HG03064 (cell line): ENCODE data around the gene CYP2S1.
"Not testable (repeated sequence)": the region's sequence is repeated elsewhere in the genome, so short reads cannot be mapped to it uniquely, and the experiment has no call there.

Experiments
- ATAC-seq: cut with Tn5 transposase; IDR thresholded peaks from one replicate; pipeline ENCODE4 v1.9.1; 2021; ENCODE audit warnings: low read depth; ENCODE audit not compliant: unreplicated experiment

CYP2S1 gene

GRCh38 chr19:41225238-41226052, 32.4 kb downstream of the CYP2S1 start:
- no peak for ATAC-seq

- no peak for ATAC-seq
These were observed 33.2 kb downstream of the CYP2S1 start for GRCh38 chr19:41226053-41226873.

- ATAC-seq: no peak
These were observed 33.9 kb downstream of the CYP2S1 start for GRCh38 chr19:41226874-41227390.

GRCh38 chr19:41228486-41228885, 35.5 kb downstream of the CYP2S1 start:
- no peak for ATAC-seq

GRCh38 chr19:41229338-41229737, 36.3 kb downstream of the CYP2S1 start:
- not testable (repeated sequence) for ATAC-seq

- no peak for ATAC-seq
These were observed 37.2 kb downstream of the CYP2S1 start for GRCh38 chr19:41230067-41230857.

- no peak for ATAC-seq
These were observed 39.7 kb downstream of the CYP2S1 start for GRCh38 chr19:41232686-41233085.

GRCh38 chr19:41233748-41234240, 40.8 kb downstream of the CYP2S1 start:
- no peak for ATAC-seq

GRCh38 chr19:41234512-41235168, 41.6 kb downstream of the CYP2S1 start:
- ATAC-seq: no peak

GRCh38 chr19:41235480-41235879, 42.5 kb downstream of the CYP2S1 start:
- ATAC-seq: no peak

- no peak for ATAC-seq
These were observed 45.2 kb downstream of the CYP2S1 start for GRCh38 chr19:41238244-41238643.

GRCh38 chr19:41239363-41239762, 46.3 kb downstream of the CYP2S1 start:
- no peak for ATAC-seq

GRCh38 chr19:41239961-41240574, 47.0 kb downstream of the CYP2S1 start:
- ATAC-seq: no peak

- ATAC-seq: no peak
These were observed 48.8 kb downstream of the CYP2S1 start for GRCh38 chr19:41241859-41242258.

- ATAC-seq: no peak
These were observed 51.1 kb downstream of the CYP2S1 start for GRCh38 chr19:41244117-41244516.

- ATAC-seq: no peak
These were observed 52.8 kb downstream of the CYP2S1 start for GRCh38 chr19:41245843-41246242.

- no peak for ATAC-seq
These were observed 55.9 kb downstream of the CYP2S1 start for GRCh38 chr19:41248895-41249294.

- no peak for ATAC-seq
These were observed 56.8 kb downstream of the CYP2S1 start for GRCh38 chr19:41249707-41250423.

- ATAC-seq: no peak
These were observed 60.6 kb downstream of the CYP2S1 start for GRCh38 chr19:41253660-41254059.
